Measurements from ENCODE around the gene CLDN25.

GRCh38 chr11:113782134-113782533 lies 2.5 kb downstream of the CLDN25 start:
- TF ChIP-seq CTCF (optimal IDR thresholded peaks at IDR 0.05 in 1 of 3, IDR thresholded peaks at IDR 0.05 in 1 of 3, conservative IDR thresholded peaks at IDR 0.05 in 1 of 3; ENCODE audit: extremely low read depth in 1 of 3, insufficient read depth in 2 of 3, low read length in 3 of 3) (no peak), EZH2 (IDR thresholded peaks at IDR 0.05; ENCODE audit: low read length) (no peak)

All from keratinocyte (primary cell).